T-helper 1 cell treated with Interleukin-12 subunit alpha and Interleukin-12 subunit beta and Interleukin-4 antibody, amounts not matched to agents 30 μg/mL and 1 μg/mL, for 36 hours (primary cell): ENCODE measurements around the gene JCAD.
A peak's percentile ranks its signal among the peaks of the same experiment; 100 is the strongest.
"Not testable (repeated sequence)": the region's sequence is repeated elsewhere in the genome, so short reads cannot be mapped to it uniquely, and the experiment has no call there.

Experiments
- H3K27ac Mint-ChIP-seq: one replicate; pipeline ENCODE4 v1.8.0; 2021; ENCODE audit warnings: mild to moderate bottlenecking, mixed read lengths
- H3K27me3 Mint-ChIP-seq: one replicate; pipeline ENCODE4 v1.8.0; 2021; ENCODE audit warnings: low read depth, mixed read lengths
- H3K36me3 Mint-ChIP-seq: one replicate; pipeline ENCODE4 v1.8.0; 2021; ENCODE audit warnings: low read depth, mixed read lengths
- H3K4me1 Mint-ChIP-seq: one replicate; pipeline ENCODE4 v1.8.0; 2021; ENCODE audit warnings: low read depth, mixed read lengths
- H3K4me3 Mint-ChIP-seq: one replicate; pipeline ENCODE4 v1.8.0; 2021; ENCODE audit warnings: mild to moderate bottlenecking, moderate library complexity, mixed read lengths
- H3K9me3 Mint-ChIP-seq: one replicate; pipeline ENCODE4 v1.8.0; 2021; ENCODE audit warnings: mixed read lengths

Gene JCAD

GRCh38 chr10:30013757-30014156, 45.6 kb downstream of the JCAD start:
- no peak overlapping the region for H3K4me3 Mint-ChIP-seq
- H3K27ac Mint-ChIP-seq = no peak overlapping the region
- no peaks in the 10 kb centered on the region for H3K9me3 Mint-ChIP-seq
- H3K27me3 Mint-ChIP-seq = peaks cover 38% of the 10 kb centered on the region
- peaks cover 20% of the 10 kb centered on the region for H3K4me1 Mint-ChIP-seq
- H3K36me3 Mint-ChIP-seq = no peaks in the 10 kb centered on the region

- Mint-ChIP-seq H3K27me3 (peaks cover 22% of the 10 kb centered on the region), H3K4me3 (no peak overlapping the region), H3K27ac (no peak overlapping the region), H3K4me1 (peaks cover 22% of the 10 kb centered on the region), H3K36me3 (no peaks in the 10 kb centered on the region), H3K9me3 (no peaks in the 10 kb centered on the region)
Observed at GRCh38 chr10:30011956-30012647, 47.3 kb downstream of the JCAD start.

GRCh38 chr10:30011396-30011795, 48.0 kb downstream of the JCAD start:
- Mint-ChIP-seq H3K4me3 (no peak overlapping the region), H3K27me3 (peaks cover 17% of the 10 kb centered on the region), H3K4me1 (peaks cover 26% of the 10 kb centered on the region), H3K36me3 (no peaks in the 10 kb centered on the region), H3K27ac (no peak overlapping the region), H3K9me3 (no peaks in the 10 kb centered on the region)

GRCh38 chr10:30007406-30007805, 52.0 kb downstream of the JCAD start:
- Mint-ChIP-seq H3K27ac (peak overlapping the region; percentile 3), H3K36me3 (no peaks in the 10 kb centered on the region), H3K9me3 (peaks cover 3% of the 10 kb centered on the region), H3K4me3 (no peak overlapping the region), H3K4me1 (peaks cover 25% of the 10 kb centered on the region), H3K27me3 (peaks cover 19% of the 10 kb centered on the region)

GRCh38 chr10:30006410-30006809, 53.0 kb downstream of the JCAD start:
- H3K36me3 Mint-ChIP-seq = no peaks in the 10 kb centered on the region
- no peak overlapping the region for H3K4me3 Mint-ChIP-seq
- H3K4me1 Mint-ChIP-seq = peaks cover 29% of the 10 kb centered on the region
- peaks cover 19% of the 10 kb centered on the region for H3K27me3 Mint-ChIP-seq
- no peak overlapping the region for H3K27ac Mint-ChIP-seq
- H3K9me3 Mint-ChIP-seq = peaks cover 3% of the 10 kb centered on the region

GRCh38 chr10:30005116-30005515, 54.3 kb downstream of the JCAD start:
- H3K27ac Mint-ChIP-seq, H3K36me3 Mint-ChIP-seq, H3K9me3 Mint-ChIP-seq, H3K4me3 Mint-ChIP-seq: not testable (repeated sequence)
- H3K27me3 Mint-ChIP-seq = peaks cover 25% of the 10 kb centered on the region
- H3K4me1 Mint-ChIP-seq = peaks cover 30% of the 10 kb centered on the region

- Mint-ChIP-seq H3K27ac (no peak overlapping the region), H3K4me3 (no peak overlapping the region), H3K36me3 (no peaks in the 10 kb centered on the region), H3K4me1 (peaks cover 22% of the 10 kb centered on the region), H3K9me3 (peaks cover 3% of the 10 kb centered on the region), H3K27me3 (peaks cover 36% of the 10 kb centered on the region)
Observed at GRCh38 chr10:30002426-30003266, 56.7 kb downstream of the JCAD start.

GRCh38 chr10:30000802-30001571, 58.4 kb downstream of the JCAD start:
- Mint-ChIP-seq H3K9me3 (peaks cover 3% of the 10 kb centered on the region), H3K4me1 (peaks cover 10% of the 10 kb centered on the region), H3K36me3 (no peaks in the 10 kb centered on the region), H3K27me3 (peaks cover 46% of the 10 kb centered on the region), H3K4me3 (no peak overlapping the region), H3K27ac (no peak overlapping the region)

- Mint-ChIP-seq H3K4me3 (no peak overlapping the region), H3K27ac (peak overlapping the region; percentile 21), H3K9me3 (no peaks in the 10 kb centered on the region), H3K4me1 (peaks cover 10% of the 10 kb centered on the region), H3K27me3 (peaks cover 51% of the 10 kb centered on the region), H3K36me3 (no peaks in the 10 kb centered on the region)
Observed at GRCh38 chr10:29998142-29998808, 61.1 kb downstream of the JCAD start.

- Mint-ChIP-seq H3K4me3 (no peak overlapping the region), H3K36me3 (no peaks in the 10 kb centered on the region), H3K4me1 (peaks cover 1% of the 10 kb centered on the region), H3K27me3 (peaks cover 46% of the 10 kb centered on the region), H3K27ac (no peak overlapping the region), H3K9me3 (no peaks in the 10 kb centered on the region)
Observed at GRCh38 chr10:29994811-29995210, 64.6 kb downstream of the JCAD start.

GRCh38 chr10:29993319-29993915, 66.0 kb downstream of the JCAD start:
- H3K36me3 Mint-ChIP-seq = no peaks in the 10 kb centered on the region
- no peak overlapping the region for H3K27ac Mint-ChIP-seq
- H3K4me3 Mint-ChIP-seq = no peak overlapping the region
- H3K27me3 Mint-ChIP-seq = peaks cover 43% of the 10 kb centered on the region
- H3K4me1 Mint-ChIP-seq = peaks cover under 1% of the 10 kb centered on the region
- H3K9me3 Mint-ChIP-seq = no peaks in the 10 kb centered on the region

- Mint-ChIP-seq H3K9me3 (no peaks in the 10 kb centered on the region), H3K4me1 (no peaks in the 10 kb centered on the region), H3K27ac (no peak overlapping the region), H3K4me3 (no peak overlapping the region), H3K36me3 (no peaks in the 10 kb centered on the region), H3K27me3 (peaks cover 43% of the 10 kb centered on the region)
Observed at GRCh38 chr10:29992914-29993313, 66.5 kb downstream of the JCAD start.

GRCh38 chr10:29991382-29991781, 68.0 kb downstream of the JCAD start:
- H3K4me3 Mint-ChIP-seq = no peak overlapping the region
- peaks cover 28% of the 10 kb centered on the region for H3K27me3 Mint-ChIP-seq
- H3K36me3 Mint-ChIP-seq = no peaks in the 10 kb centered on the region
- H3K9me3 Mint-ChIP-seq = no peaks in the 10 kb centered on the region
- no peak overlapping the region for H3K27ac Mint-ChIP-seq
- no peaks in the 10 kb centered on the region for H3K4me1 Mint-ChIP-seq

- H3K27ac Mint-ChIP-seq = no peak overlapping the region
- H3K9me3 Mint-ChIP-seq = peaks cover 18% of the 10 kb centered on the region
- no peak overlapping the region for H3K4me3 Mint-ChIP-seq
- H3K36me3 Mint-ChIP-seq = no peaks in the 10 kb centered on the region
- peaks cover 17% of the 10 kb centered on the region for H3K27me3 Mint-ChIP-seq
- H3K4me1 Mint-ChIP-seq = no peaks in the 10 kb centered on the region
Observed at GRCh38 chr10:29987471-29987870, 71.9 kb downstream of the JCAD start.
